ENCODE measurements around the gene POLR3F.

- TF ChIP-seq CTCF (IDR thresholded peaks at IDR 0.05; ENCODE audit: borderline replicate concordance, extremely low read depth, low read length, poor library complexity, severe bottlenecking): no peak
- TF ChIP-seq EZH2 (IDR thresholded peaks at IDR 0.05; ENCODE audit: borderline replicate concordance, low read depth, low read length, severe bottlenecking): no peak
Measured at GRCh38 chr20:18527836-18528235, 60.6 kb downstream of the POLR3F start.

Data from DND-41 (cell line).